A549 (cell line): ENCODE data around the gene KANSL1. TPM values are rescaled to one million over a fixed set of nuclear protein-coding genes. Genes with fewer than 3 reads are reported as not detected.

Experiments
- ATAC-seq, 2 experiments: fragments of 200-7000 bp in 1 of 2; fragments of >200 bp in 1 of 2; cut with Nextera tagmentation in 1 of 2; cut with Tn5 transposase in 1 of 2; 3 replicates each; pipeline versions ENCODE4 v1.8.0 to v1.9.1; 2018 to 2020; ENCODE audit warnings: mild to moderate bottlenecking in 1 of 2, moderate library complexity in 1 of 2
- CTCF ChIA-PET: fragments of 300-600 bp; sonication (Branson Sonifier 250); formaldehyde crosslinking; extraction: SDS; loops from one replicate; lab custom pipeline; 2021; ENCODE audit warnings: antibody characterized with exemption, inconsistent platforms; lab: Yijun Ruan, JAX
- POLR2A ChIA-PET: fragments of 350-600 bp; formaldehyde crosslinking; extraction: SDS; loops from one replicate; lab custom pipeline; 2021; ENCODE audit warnings: antibody characterized with exemption, inconsistent platforms; lab: Yijun Ruan, JAX
- DNase-seq, 2 experiments: peaks; one replicate each; pipeline versions ENCODE4 v3.0.0 to v3.0.0-alpha.2; 2011 to 2016; ENCODE audit warnings: low read depth in 1 of 2, low spot score in 1 of 2
- FAIRE-seq: peaks from 2 replicates; lab custom pipeline; 2011; peaks lifted over from hg19 to GRCh38; lab: Jason Lieb, UNC
- H3K27ac ChIP-seq, 2 experiments: fragments of >200 bp; sonication (Bioruptor Twin); formaldehyde crosslinking; 3 replicates each; pipeline ENCODE4 v1.5.1; 2016 to 2017
- H3K4me1 ChIP-seq: fragments of >200 bp; sonication (Bioruptor Twin); formaldehyde crosslinking; 3 replicates; pipeline ENCODE4 v1.6.1; 2016
- H3K4me2 ChIP-seq: fragments of >200 bp; sonication (Bioruptor Twin); formaldehyde crosslinking; 3 replicates; pipeline ENCODE4 v1.6.1; 2016
- H3K4me3 ChIP-seq: fragments of >200 bp; sonication (Bioruptor Twin); formaldehyde crosslinking; 3 replicates; pipeline ENCODE4 v1.5.1; 2016
- H3K9me3 ChIP-seq: fragments of >200 bp; sonication (Bioruptor Twin); formaldehyde crosslinking; 3 replicates; pipeline ENCODE4 v1.6.1; 2016
- BHLHE40 ChIP-seq: IDR thresholded peaks from 2 replicates; pipeline ENCODE4 v1.6.1; 2012; ENCODE audit warnings: low read depth, low read length, inconsistent platforms
- CEBPB ChIP-seq, 2 experiments: fragments of >200 bp in 1 of 2; sonication (Bioruptor Twin) in 1 of 2; formaldehyde crosslinking in 1 of 2; IDR thresholded peaks; 2 replicates each; pipeline ENCODE4 v1.6.1; 2012 to 2016
- CHD4 ChIP-seq: fragments of 200-600 bp; sonication (generic); IDR thresholded peaks from 2 replicates; pipeline ENCODE4 v1.6.1; 2016; ENCODE audit warnings: antibody characterized with exemption, mild to moderate bottlenecking, borderline replicate concordance
- CTCF ChIP-seq: fragments of >200 bp; sonication (Bioruptor Twin); formaldehyde crosslinking; IDR thresholded peaks from 3 replicates; pipeline ENCODE4 v1.5.1; 2016
- EHMT2 ChIP-seq: fragments of 200-600 bp; sonication (generic); IDR thresholded peaks from 2 replicates; pipeline ENCODE4 v1.6.1; 2016; ENCODE audit warnings: antibody characterized with exemption, low read depth, mild to moderate bottlenecking, moderate library complexity
- FOSB ChIP-seq: fragments of 250-450 bp; sonication (Bioruptor Pico); IDR thresholded peaks from 2 replicates; pipeline ENCODE4 v1.5.0; 2020; ENCODE audit warnings: mild to moderate bottlenecking, moderate library complexity
- FOSL2 ChIP-seq, 2 experiments: fragments of 450-650 bp in 1 of 2; fragments of >200 bp in 1 of 2; sonication (Bioruptor Twin) in 1 of 2; formaldehyde crosslinking; IDR thresholded peaks; 2 replicates each; pipeline versions ENCODE4 v1.5.0 to v1.6.1; 2016 to 2020; ENCODE audit warnings: mild to moderate bottlenecking in 1 of 2, moderate library complexity in 1 of 2
- HDAC2 ChIP-seq: fragments of 200-600 bp; sonication (generic); IDR thresholded peaks from 2 replicates; pipeline ENCODE4 v1.6.1; 2016
- HOXB5 ChIP-seq: fragments of 250-450 bp; sonication (Bioruptor Pico); IDR thresholded peaks from 2 replicates; pipeline ENCODE4 v1.5.0; 2020; ENCODE audit warnings: mild to moderate bottlenecking, moderate library complexity
- KDM1A ChIP-seq: fragments of 200-600 bp; sonication (generic); IDR thresholded peaks from 2 replicates; pipeline ENCODE4 v1.6.1; 2016; ENCODE audit warnings: low read depth, mild to moderate bottlenecking
- MAX ChIP-seq: IDR thresholded peaks from 2 replicates; pipeline ENCODE4 v1.6.1; 2012
- MYC ChIP-seq: IDR thresholded peaks from 2 replicates; pipeline ENCODE4 v1.6.1; 2012; ENCODE audit warnings: mild to moderate bottlenecking, inconsistent platforms, low read length, improper control_type of control experiment, borderline replicate concordance
- NPAS2 ChIP-seq: fragments of 250-450 bp; sonication (Bioruptor Pico); IDR thresholded peaks from 2 replicates; pipeline ENCODE4 v1.8.0; 2022; ENCODE audit warnings: mild to moderate bottlenecking, moderate library complexity, borderline replicate concordance
- PHF8 ChIP-seq: fragments of 200-600 bp; sonication (generic); IDR thresholded peaks from 2 replicates; pipeline ENCODE4 v1.6.1; 2016; ENCODE audit warnings: low read depth, mild to moderate bottlenecking, antibody characterized with exemption, moderate library complexity, borderline replicate concordance
- REST ChIP-seq: fragments of 200-600 bp; sonication (generic); IDR thresholded peaks from 2 replicates; pipeline ENCODE4 v1.6.1; 2016; ENCODE audit warnings: antibody characterized with exemption, mild to moderate bottlenecking, moderate library complexity
- SMC3 ChIP-seq: fragments of >200 bp; sonication (Bioruptor Twin); formaldehyde crosslinking; IDR thresholded peaks from 3 replicates; pipeline ENCODE4 v1.6.1; 2018; ENCODE audit warnings: inconsistent platforms
- TFCP2L1 ChIP-seq: fragments of 250-450 bp; sonication (Bioruptor Pico); IDR thresholded peaks from 2 replicates; pipeline ENCODE4 v1.5.0; 2021; ENCODE audit warnings: mild to moderate bottlenecking
- ZFP36 ChIP-seq: fragments of 450-650 bp; IDR thresholded peaks from 2 replicates; pipeline ENCODE4 v1.6.1; 2014; ENCODE audit warnings: borderline replicate concordance; ENCODE audit not compliant: partially characterized antibody
- WGBS: methylation state at CpG from one replicate; pipeline ENCODE4 v1.1.6; 2017; ENCODE audit errors: missing lambda C conversion rate; 5-methylcytosine and 5-hydroxymethylcytosine counted together
- polyA plus RNA-seq, 4 experiments: library from polyadenylated mRNA; depleted of rRNA in 3 of 4; stranded (reverse); fragments of >200 nt; fragmentation: RNase III in 1 of 4; extraction: RNeasy Plus Mini Kit Qiagen cat#74134 plus additional on column Dnase treatment in 1 of 4; gene quantifications; 2 replicates in 3 of 4; 3 replicates in 1 of 4; pipeline ENCODE4 v1.2.3, GENCODE V29; 2011 to 2017
- TF ChIP-seq, protein P1 (sequence below): fragments of 450-650 bp; IDR thresholded peaks from 2 replicates; pipeline ENCODE4 v1.6.1; 2014; ENCODE audit warnings: antibody characterized with exemption
- TF ChIP-seq, protein P2 (sequence below): fragments of 150-350 bp; IDR thresholded peaks from 2 replicates; pipeline ENCODE4 v1.6.1; 2014; ENCODE audit warnings: low read depth, mild to moderate bottlenecking, low read length

KANSL1 gene
- polyA plus RNA-seq, 2 of the 4 experiments (the other 2 are of a cell fraction) = 22.6 to 27.9 TPM

DNA sequence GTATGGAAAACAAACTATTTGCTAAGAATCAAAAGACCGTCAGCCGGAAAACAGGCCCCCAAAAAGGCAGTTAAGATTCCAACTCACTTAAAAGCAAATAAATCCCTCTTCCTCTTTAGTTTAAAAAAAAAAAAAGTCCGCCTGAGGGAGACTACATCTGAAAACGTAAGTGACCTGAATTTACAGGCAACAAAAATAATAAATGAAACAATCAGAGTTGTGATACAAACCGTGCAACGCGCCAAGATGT, 1.1 kb downstream of the KANSL1 start (continued):
- TF ChIP-seq EHMT2 = no peak
- TF ChIP-seq CHD4 = no peak
- TF ChIP-seq HOXB5 (CRISPR knock-in tag) = no peak
- TF ChIP-seq PHF8 = no peak; the same call in 1 of the 2 replicates
- TF ChIP-seq CTCF = 0 out of 3 replicates have a peak, but pooled peaks have one; percentile 2
- TF ChIP-seq ZFP36 = no peak
- no peak for TF ChIP-seq REST

DNA sequence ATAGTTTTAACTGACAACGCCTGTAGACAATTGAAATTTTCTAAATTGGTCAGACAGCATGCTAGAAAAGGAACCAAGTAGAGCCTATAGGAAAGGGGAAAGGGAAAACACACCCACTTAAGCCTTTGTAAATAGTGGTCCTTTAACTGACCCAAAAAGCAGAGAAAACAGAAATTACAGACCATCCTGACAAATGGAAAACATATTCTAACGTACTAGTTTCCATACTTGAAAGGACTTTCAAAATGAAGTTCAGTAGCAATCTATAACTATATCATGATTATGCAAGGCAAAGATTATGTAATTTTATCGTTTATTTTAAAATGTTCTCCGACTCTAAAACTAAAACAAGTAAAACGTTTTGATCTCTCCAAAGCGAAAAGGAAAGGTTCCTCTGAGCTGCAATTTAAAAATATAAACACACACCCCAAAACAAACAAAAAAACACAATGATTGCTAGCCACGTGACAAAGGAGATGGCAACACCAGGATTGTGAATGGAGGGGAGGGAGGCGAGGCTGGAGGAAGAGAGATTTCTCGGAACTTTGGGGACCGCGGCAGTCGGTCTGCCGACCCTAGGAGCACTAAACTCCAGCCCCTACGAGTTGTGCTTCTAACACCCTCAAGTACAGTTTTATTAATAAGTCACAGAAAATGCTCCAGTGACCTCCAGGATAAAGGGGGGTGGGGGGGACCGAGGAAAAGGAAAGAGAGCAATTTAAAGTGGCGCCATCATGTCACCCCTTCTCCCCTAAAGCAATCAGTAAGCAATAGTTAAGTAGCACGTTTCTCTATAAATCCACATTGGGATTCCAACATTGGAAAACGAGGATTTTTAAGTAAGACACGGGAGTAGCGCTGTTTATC, 1.7 kb downstream of the KANSL1 start:
- FAIRE-seq (no peak), ATAC-seq (0 out of 6 replicates have a peak, but pooled peaks of 1 of the 2 experiments have one; percentile 11)
- Histone ChIP-seq H3K27ac (peak overlapping the region; percentile 90 to 97), H3K4me2 (peak overlapping the region; percentile 86), H3K9me3 (no peaks in the 10 kb centered on the region)
- CTCF ChIA-PET = interaction anchor here (1.1 to 2.9 kb wide), 6 partner anchors 16 to 191 kb away, joined by 3 to 205 read pairs (median 76); no protein-coding TSS in a partner anchor
- TF ChIP-seq CTCF (0 out of 3 replicates have a peak, but pooled peaks have one; percentile 9), NPAS2 (0 out of 2 replicates have a peak, but pooled peaks have one; percentile 36), MAX (peak; percentile 86), BHLHE40 (0 out of 2 replicates have a peak, but pooled peaks have one; percentile 30), TFCP2L1 (CRISPR knock-in tag) (0 out of 2 replicates have a peak, but pooled peaks have one; percentile 33), CEBPB (IDR thresholded peaks at IDR 0.05) (peak; percentile 81 to 89), KDM1A (no peak), HDAC2 (no peak), MYC (no peak; the same call in 1 of the 2 replicates), FOSL2 (IDR thresholded peaks at IDR 0.05) (no peak), FOSL2 (CRISPR knock-in tag; IDR thresholded peaks at IDR 0.05) (no peak), FOSB (CRISPR knock-in tag) (no peak), SMC3 (no peak; the same call in 2 of the 3 replicates)
- TF ChIP-seq, protein P1, sequence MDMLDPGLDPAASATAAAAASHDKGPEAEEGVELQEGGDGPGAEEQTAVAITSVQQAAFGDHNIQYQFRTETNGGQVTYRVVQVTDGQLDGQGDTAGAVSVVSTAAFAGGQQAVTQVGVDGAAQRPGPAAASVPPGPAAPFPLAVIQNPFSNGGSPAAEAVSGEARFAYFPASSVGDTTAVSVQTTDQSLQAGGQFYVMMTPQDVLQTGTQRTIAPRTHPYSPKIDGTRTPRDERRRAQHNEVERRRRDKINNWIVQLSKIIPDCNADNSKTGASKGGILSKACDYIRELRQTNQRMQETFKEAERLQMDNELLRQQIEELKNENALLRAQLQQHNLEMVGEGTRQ = peak; percentile 84
- TF ChIP-seq, protein P2, sequence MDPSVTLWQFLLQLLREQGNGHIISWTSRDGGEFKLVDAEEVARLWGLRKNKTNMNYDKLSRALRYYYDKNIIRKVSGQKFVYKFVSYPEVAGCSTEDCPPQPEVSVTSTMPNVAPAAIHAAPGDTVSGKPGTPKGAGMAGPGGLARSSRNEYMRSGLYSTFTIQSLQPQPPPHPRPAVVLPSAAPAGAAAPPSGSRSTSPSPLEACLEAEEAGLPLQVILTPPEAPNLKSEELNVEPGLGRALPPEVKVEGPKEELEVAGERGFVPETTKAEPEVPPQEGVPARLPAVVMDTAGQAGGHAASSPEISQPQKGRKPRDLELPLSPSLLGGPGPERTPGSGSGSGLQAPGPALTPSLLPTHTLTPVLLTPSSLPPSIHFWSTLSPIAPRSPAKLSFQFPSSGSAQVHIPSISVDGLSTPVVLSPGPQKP = no peak
- TF ChIP-seq, all 56 proteins: peak for 7
- peak; percentile 64 to 97 for DNase-seq
- POLR2A ChIA-PET = interaction anchor here (0.6 to 2.3 kb wide), 5 partner anchors 20 to 147 kb away, joined by 5 to 23 read pairs (median 13); no protein-coding TSS in a partner anchor
- 2% methylated on average over 20 of the region's 20 CpGs for WGBS
- peaks cover 68% of the 10 kb centered on the region for H3K4me1 ChIP-seq
- peak overlapping the region; percentile 65 for H3K4me3 ChIP-seq
